GM18907 (cell line): Measurements from ENCODE around the gene DDAH2.

Source experiments
- ATAC-seq: cut with Tn5 transposase; IDR thresholded peaks from one replicate; pipeline ENCODE4 v1.9.1; 2021; ENCODE audit warnings: mild to moderate bottlenecking, moderate library complexity; ENCODE audit not compliant: unreplicated experiment

DDAH2 gene, protein sequence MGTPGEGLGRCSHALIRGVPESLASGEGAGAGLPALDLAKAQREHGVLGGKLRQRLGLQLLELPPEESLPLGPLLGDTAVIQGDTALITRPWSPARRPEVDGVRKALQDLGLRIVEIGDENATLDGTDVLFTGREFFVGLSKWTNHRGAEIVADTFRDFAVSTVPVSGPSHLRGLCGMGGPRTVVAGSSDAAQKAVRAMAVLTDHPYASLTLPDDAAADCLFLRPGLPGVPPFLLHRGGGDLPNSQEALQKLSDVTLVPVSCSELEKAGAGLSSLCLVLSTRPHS

DNA sequence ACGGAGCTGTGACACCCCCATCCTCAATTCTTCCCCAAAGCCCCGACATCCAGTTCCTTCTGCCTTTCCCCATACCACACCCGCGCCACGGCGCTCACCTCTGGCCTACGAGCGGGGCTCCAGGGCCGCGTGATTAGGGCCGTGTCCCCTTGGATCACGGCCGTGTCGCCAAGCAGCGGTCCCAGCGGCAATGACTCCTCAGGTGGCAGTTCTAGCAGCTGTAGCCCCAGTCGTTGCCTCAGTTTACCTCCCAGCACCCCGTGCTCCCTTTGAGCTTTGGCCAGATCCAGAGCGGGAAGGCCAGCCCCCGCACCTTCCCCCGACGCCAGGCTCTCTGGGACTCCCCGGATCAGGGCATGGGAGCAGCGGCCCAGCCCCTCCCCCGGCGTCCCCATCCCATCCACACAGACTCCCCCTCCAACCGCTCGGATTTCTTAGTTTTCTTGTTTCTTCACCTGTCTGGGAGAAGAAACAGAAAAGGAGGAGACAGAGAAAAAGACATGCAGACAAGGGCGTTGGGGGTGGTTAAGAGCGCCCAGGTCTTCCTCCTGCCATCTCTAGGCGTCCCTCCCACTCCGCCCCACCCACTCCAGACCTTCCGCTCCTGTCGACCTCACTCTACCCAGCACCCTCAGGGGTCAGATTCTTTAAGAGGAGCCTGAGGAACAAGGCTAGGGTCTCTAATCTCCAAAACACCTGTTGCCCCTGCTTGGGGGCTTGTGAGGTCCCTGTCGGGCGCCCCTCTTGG lies at the start of gene DDAH2:
Gene DDAH2, minus strand, starts transcription at position 533 of the 748 bp plus-strand sequence. Its CDS starts 138 bp downstream, at position 395.
- ATAC-seq: no peak

DNA sequence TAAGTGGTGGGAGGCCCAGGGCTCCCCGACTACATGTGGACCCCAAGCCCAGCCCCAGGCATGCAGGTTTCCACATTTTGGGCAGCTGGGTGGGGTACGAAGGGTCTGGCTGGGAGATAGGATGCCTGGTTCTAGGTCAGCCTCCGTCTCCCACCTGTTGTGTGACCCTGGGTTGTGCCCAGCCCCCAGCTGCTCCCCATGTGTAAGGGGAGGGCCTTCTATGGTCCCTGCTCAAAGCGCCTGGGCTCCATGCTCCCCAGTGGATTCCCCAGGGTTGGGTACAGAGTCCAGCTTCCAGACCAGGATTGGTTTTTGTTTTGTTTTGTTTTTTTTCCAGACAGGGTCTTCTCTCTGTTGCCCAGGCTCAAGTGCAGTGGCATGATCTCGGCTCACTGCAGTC lies 49.1 kb upstream of the DDAH2 start:
- ATAC-seq: no peak

DNA sequence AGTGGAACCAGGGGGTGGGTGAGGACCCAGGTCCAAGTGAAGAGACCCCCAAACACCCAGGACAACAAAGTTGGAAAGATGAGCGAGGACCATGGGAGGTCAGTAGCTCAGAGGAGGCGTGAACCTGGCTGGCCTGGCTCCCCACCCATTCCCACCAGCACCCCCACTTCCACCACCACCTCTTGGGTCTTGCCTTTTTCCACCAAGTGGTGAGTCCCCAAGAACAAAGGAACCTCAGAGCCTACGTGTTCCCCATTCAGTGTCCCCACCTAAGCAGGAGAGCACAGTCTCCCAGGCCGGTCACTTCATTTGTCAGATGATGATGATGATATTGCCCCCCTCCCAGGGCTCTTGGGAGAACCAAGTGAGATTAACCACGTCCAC lies 48.6 kb upstream of the DDAH2 start:
- ATAC-seq: no peak

DNA sequence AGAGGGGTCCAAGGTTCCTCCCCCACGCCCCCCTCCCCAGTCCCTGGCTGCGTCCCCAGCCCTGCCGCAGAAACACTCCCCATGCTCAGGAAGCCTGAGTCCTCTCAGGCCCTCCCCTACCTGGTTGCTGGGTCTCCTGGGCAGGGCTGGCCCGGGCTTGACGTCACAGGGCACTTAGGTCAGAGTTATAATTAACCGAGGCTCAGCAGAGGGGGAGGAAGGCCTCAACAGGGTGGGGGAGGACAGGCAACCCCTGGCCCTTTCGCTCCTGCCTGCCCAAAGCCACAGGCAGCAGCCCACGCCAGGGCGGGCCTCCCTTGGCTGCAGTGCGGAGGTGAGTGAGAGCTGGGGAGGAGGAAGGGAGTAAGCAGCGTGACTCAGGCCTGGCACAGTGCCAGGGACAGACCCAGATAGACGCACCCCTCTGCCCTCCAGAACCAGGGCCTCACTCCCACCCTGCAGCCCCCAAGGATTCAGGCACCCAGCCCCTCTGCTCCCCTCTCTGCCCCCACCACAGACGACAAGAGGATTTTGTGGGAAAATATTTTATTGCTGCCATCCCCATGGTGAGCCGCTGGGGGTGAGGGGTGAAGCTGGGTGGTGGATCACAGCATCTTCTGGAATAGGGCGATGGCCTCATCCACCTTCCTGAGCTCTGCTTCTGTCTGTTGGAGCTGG lies 48.0 kb upstream of the DDAH2 start, which contains the start of gene VWA7:
Gene VWA7, minus strand, starts transcription at position 340 of the 678 bp plus-strand sequence. CDS start 549 bp downstream, outside the sequence.
- ATAC-seq: peak; percentile 62

DNA sequence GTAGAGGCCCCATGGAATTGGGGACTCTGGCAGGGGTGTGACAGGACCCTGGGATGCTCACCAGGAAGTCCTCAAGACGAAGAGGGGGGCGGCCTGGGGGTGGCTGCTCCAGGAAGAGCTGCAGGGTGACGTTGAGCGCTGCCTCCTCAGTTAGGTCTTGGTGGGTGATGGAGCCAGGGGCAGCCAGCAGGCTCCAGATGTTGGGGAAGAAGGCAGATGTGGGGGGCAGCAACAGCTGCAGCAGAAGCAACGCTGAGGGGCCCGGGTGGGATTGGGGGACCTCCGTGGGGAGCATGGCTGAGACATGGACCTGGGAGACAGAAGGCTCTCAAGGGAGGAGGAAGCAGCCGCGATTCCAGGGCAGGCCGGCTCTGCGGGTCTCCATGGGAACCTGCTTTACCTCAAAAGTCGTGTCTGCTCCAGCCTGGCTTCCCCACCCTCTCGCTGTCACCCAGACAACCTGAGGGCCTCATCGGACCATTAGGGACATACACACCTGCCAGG lies 47.4 kb upstream of the DDAH2 start:
- no peak for ATAC-seq

DNA sequence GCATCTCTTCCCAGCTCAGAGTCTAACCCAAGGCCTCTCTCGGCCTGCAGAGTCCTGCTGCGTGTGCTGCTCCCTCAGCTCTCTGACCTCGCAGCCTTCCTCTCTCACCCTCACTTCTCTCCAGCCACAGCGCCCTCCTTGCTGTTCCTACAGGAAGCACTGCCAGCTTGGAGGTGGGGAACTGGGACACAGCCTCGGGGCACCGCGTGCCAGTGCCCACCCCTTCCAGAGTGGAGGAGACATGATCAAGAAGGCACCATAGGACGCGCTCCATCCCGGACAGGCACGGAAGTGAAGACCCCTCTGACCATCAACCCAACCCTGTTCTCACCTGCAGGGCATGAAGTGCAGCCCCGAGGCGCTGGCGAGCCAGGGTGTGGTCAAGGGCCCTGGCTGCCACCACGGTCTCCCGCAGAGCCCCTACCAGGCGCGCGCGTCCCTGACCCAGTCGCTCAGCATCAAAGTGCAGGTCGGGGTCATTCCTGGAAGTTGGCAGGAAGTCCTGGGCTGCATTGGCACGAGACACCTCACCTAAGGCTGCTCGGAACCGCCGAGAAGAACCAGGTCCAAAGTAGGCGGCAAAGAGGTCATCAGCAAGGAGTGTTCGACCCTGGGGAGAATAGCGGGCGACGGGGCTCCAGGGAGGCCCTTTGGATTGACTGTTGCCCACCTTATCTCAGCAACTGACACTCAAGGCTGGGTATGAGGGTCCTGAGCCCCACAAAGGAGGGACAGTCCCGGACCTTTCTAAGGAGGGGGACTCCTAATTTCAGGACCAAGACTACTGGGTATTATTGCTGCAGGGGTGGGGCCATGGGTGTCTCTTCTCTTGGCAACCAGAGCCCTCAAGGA lies 46.8 kb upstream of the DDAH2 start:
- no peak for ATAC-seq

DNA sequence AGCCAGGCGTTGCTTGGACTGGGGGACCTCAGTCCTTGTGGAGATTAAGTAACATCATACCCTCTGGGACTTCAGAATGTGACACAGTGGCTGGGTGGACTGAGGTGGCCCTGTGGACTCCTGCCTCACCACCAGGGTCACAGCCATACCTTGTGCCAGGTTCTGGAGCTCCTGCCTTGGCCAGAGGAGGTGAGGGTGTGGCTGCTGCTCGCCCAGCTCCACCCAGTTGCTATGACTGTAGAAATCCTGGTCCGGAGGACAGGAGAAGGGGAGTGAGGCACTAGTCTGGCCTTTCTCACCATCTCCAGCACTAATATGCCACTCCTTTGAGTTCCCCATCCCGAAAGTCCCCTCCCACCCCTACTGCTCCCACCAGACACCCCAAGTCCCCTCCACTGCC lies 46.1 kb upstream of the DDAH2 start:
- ATAC-seq: no peak

DNA sequence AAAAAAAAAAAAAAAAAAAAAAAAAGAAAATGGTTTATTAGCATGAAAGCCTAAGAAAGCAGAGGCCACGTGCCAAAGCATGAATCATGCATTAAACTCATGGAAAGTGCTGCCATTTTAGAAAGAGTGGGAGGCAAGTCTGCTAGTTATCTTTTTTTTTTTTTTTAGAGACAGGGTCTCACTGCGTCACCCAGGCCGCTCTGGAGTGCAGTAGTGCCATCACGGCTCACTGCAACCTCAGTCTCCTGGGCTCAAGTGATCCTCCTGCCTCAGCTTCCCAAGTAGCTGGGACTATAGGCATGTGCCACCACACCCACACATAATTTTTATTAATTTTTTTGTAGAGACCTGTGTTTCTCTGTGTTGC lies 42.9 kb upstream of the DDAH2 start:
- no peak for ATAC-seq

DNA sequence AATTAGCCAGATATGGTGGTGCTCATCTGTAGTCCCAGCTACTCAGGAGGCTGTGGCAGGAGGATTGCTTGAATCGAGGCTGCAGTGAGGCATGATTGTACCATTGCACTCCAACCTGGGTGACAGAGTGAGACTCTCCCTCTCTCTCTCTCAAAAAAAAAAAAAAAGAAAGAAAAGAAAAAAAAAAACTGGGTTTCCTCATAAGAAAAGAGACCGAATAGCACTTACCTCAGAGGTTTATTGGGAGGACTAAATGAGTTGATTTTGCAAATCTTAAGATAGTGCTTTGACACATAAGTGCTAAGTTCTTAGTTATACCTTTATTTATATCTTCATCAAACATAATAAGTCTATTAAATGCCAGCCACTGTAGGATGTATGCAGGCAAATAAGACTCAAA lies 41.8 kb upstream of the DDAH2 start:
- ATAC-seq: no peak

DNA sequence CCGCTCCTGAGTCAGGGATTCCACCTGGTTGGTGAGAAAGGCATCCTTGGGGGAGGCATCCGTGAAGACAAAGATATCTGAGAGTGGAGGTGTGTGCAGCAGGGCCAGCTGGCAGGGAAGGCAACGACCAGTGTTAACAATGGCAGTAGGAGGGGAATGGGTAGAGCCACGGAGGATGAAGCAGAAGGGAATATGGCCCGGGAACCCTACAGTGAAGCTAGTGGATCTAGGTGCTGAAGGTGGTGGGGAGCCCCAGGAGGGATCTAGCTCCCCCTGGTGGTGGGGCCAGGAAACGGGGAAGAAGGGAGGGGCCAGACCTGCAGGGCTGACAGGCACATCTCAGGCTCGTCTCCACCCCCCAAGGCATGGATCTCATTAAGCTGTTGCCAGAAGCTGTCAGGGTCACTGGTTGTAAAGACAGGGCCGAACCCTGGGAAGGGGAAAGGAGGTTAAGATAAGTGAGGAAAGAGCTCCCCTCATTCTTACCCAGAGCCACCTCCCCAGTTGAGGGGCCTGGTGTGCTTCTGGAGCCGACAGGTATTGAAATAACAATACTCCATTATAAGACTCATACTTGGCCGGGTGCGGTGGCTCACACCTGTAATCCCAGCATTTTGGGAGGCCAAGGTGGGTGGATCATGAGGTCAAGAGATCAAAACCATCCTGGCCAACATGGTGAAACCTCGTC lies 40.7 kb upstream of the DDAH2 start:
- no peak for ATAC-seq

DNA sequence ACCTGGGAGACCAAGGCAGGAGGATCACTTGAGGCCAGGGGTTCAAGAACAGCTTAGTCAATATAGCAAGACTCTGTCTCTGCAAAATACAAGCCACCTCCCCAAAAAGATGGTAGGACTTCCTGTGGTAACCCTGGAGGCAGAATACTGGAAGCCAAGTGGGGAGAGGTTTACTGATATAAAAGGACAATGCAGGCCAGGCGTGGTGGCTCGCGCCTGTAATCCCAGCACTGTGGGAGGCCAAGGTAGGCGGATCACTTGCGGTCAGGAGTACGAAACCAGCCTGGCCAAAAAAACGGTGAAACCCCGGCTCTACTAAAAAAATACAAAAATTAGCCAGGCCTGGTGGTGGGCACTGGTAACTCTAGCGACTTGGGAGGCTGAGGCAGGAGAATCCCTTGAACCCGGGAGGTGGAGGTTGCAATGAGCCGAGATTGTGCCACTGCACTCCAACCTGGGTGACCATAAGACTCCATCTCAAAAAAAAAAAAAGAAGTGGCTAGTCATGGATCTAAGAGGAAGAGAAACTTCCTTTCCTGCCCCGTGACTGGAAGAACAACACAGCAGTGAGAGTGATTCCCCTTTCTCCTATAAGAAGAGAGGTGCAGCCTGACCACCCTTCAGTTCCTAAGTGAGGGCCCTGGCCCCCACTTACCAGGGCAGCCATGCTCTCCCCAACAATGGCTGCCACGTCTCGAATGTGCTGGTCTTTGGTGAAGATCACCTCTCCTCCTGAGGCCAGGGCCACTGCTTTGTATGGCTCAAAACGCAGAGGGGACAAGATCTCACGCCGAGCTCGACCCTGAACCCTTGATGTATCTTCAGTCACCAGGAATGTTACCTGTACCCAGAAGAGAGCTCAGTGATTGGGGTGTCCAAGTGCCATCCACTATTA lies 39.5 kb upstream of the DDAH2 start:
- ATAC-seq: no peak

DNA sequence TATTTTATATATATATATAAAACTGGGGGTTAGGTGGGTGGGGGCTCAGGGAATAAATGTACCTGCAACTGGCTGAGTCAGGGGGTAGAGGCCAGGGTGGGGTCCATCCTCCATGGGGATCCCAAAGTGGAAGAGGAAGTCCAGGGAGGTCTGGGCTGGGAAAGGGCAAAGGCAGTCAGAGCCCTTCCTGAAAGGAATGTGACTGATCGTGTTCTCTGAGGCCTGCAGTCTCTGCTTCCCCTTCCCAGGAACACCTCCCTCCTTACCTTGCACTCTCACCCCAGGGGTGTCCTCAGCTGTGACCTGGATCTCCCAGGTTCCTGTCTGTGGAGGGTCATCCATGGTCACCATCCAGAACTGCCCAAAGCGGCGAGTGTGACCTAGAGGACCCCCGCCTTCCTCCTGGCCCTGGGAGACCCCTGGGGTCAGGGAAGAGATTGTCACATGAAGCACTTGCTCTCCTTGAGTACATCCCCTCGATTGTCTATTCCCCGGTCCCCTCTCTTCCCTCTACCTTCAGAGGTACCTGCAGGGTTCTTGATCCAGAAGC lies 38.1 kb upstream of the DDAH2 start:
- no peak for ATAC-seq

DNA sequence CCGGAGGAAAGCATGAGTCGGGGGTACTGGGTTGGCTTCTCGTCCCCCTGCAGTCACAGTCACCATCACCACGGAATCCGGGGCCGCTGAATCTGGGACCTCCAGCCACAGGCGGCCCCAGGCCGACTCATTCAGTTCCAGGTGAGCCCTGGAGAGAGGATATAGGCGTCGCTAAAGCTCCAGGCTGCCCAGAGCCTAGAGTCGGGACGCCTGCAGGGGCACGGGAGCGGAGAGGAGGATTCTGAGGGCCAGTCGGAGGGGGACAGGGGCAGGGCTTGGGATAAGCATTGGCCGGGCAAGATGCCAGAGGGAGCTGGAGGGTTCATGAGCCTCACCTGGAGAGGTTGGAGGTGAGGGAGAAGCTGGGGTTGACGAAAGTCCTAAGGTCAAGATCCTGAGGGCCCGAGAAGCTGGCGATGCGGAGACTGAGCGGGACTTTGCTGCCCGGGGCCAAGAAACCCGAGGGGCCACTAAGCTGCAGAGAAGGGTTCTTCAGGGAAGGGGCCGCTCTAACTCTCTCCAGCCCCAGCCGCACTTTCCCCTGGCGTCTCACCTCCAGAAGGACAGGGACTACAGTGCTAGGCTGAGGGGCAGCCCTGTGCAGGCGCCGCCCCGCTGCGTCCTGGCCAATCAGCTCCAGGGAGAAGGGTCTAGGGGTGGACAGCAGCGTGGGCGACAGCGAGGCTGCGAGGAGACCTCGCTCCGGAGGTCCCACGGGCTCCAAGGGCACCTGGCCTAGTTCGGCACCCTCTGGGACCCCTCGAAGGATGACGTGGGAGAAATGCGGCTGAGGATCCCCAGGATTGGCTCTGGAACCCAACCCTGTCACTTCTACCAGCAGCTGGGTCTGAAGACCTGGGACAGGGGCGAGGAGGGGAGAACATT lies 37.1 kb upstream of the DDAH2 start:
- no peak for ATAC-seq

DNA sequence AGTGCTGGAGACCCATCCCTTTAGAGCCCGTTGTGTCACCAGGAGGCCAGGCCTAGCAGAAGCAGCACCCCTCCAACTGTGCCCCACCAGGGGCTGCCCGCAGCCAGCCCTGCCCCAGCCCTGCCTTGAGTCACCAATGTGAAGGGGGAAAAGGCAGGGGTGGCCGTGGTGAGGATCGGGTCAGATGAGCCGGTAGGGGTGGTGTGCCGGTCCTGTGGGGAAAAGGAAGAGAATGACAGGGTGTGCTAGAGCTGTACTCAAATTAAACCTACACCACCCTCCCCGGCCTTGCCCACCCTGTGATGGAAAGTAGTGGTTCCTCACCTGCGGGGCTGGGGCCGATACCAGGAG lies 36.4 kb upstream of the DDAH2 start:
- no peak for ATAC-seq

DNA sequence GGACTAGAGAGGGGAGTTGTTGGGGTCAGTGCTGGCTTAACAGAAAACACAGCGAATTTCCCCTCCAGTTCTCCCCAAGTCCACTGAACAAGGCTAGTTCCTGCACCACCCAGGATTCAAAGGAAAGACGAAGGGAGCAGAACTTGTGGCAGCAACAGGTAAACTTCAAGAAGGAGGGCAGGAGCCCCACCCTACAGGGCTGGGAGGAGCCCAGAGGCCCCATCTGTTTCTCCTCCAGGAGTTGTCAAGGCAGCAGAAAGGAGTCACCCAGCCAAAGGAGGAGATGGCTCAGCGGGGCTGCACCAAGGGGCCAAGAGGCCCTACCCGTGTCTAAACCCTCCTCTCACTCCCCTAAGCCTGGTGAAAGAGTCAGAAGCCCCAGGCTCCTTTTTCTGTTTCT lies 35.1 kb upstream of the DDAH2 start:
- no peak for ATAC-seq

DNA sequence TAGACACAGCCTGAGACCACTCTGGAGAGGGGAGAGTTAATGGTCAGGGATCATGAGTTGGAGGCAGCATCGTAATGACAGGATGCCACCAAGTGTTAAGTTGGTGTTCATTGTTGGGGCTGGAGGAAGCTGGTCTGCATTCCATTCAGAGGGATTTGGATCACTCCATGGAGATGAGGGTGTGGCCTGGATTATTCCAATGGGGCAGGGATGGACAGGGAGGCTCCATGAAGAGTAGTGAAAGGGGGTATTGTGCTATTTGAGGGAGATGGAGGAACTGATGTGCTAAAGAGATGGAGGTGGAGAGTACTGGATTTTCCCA lies 34.5 kb upstream of the DDAH2 start:
- no peak for ATAC-seq

DNA sequence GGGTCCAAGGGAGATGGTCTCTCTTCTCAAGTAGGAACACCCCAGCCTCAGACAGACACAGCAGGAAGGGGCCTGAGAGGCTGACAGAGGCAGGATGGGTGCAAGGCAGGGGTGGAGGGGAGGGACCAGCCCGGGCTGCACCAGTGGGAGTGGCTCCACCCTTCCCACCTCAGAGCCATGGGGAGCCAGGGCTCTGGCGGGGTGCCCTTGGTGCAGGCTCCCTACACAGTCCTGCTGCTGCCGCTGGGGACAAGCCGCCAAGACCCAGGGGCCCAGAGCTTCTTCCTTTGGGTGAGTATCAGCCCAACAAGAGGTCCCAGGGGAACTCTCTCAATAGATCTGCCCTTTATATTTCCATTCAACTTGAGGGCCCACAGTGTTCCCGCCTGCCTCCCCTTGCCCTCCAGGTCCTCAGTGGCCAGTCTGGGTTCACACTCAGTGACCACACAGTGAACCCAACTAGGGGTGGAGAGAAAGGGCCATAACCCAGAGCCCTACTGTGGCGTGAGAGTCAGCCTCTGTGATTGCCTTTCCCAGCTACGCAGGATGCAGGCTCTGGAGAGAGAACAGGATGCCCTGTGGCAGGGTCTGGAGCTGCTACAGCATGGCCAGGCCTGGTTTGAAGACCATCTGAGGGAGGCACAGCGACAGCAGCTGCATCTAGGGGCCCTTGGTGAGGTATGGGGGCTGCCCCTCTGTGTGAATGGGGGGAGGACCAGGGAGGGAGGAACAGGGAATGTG lies 33.9 kb upstream of the DDAH2 start:
- ATAC-seq: no peak

DNA sequence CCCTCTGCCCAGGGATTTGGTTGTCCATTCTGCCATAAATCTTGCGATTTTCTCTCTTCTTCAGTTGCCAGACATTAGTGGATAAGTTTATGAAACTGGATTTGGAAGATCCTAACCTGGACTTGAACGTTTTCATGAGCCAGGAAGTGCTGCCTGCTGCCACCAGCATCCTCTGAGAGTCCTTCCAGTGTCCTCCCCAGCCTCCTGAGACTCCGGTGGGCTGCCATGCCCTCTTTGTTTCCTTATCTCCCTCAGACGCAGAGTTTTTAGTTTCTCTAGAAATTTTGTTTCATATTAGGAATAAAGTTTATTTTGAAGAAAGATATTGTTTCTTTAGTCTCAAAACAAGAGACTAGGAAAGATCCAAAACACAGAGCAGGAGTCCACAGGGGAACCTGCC lies 33.3 kb upstream of the DDAH2 start, which contains the start of gene SAPCD1:
Gene SAPCD1, plus strand, starts transcription at position 301 of the 400 bp plus-strand sequence. CDS start 399 bp downstream, outside the sequence.
- no peak for ATAC-seq
